Panc1 (cell line): ENCODE results near the gene CCDC169. TPM values are rescaled to one million over a fixed set of nuclear protein-coding genes. Genes with fewer than 3 reads are reported as not detected.
"Not testable (repeated sequence)": the region's sequence is repeated elsewhere in the genome, so short reads cannot be mapped to it uniquely, and the experiment has no call there.

Experiments
- ATAC-seq: fragments of 200-7000 bp; cut with Tn5 transposase; 2 replicates; pipeline ENCODE4 v1.9.1; 2020; ENCODE audit warnings: mild to moderate bottlenecking, moderate library complexity
- BruUV-seq: library from RNA; stranded (reverse); fragments of 400-500 nt; replicated peaks from 2 replicates; lab custom pipeline; 2021; lab: Mats Ljungman, UMichigan
- CTCF ChIA-PET: fragments of 300-600 bp; sonication (Branson Sonifier 250); formaldehyde crosslinking; loops from one replicate; lab custom pipeline; 2022; ENCODE audit warnings: antibody characterized with exemption; lab: Charles Lee
- POLR2A ChIA-PET: fragments of 300-600 bp; sonication (Branson Sonifier 250); formaldehyde crosslinking; loops from one replicate; lab custom pipeline; 2022; ENCODE audit warnings: antibody characterized with exemption; lab: Charles Lee
- DNase-seq: peaks from one replicate; pipeline ENCODE4 v3.0.0-alpha.2; 2010; ENCODE audit warnings: low read depth, low spot score
- H3K27ac ChIP-seq: 2 replicates; pipeline ENCODE4 v1.5.1; 2011; ENCODE audit warnings: mild to moderate bottlenecking, low read length, inconsistent platforms
- H3K27me3 ChIP-seq: fragments of 200-500 bp; sonication (Bioruptor generic); 2 replicates; pipeline ENCODE4 v1.6.0; 2014; ENCODE audit warnings: low read length, inconsistent platforms; ENCODE audit not compliant: control insufficient read depth, insufficient read depth
- H3K36me3 ChIP-seq: fragments of 200-500 bp; sonication (Bioruptor generic); 2 replicates; pipeline ENCODE4 v1.5.1; 2014; ENCODE audit warnings: inconsistent platforms, mild to moderate bottlenecking, low read length, moderate library complexity; ENCODE audit not compliant: control insufficient read depth, insufficient read depth
- H3K4me1 ChIP-seq: 2 replicates; pipeline ENCODE4 v1.5.1; 2011; ENCODE audit warnings: inconsistent platforms, mild to moderate bottlenecking, low read length, moderate library complexity; ENCODE audit not compliant: control insufficient read depth, insufficient read depth
- H3K4me3 ChIP-seq, 2 experiments: 2 replicates each; pipeline ENCODE4 v1.5.1; 2011 to 2012; ENCODE audit warnings: low read depth in 2 of 2, low read length in 2 of 2, mild to moderate bottlenecking in 2 of 2, inconsistent platforms in 1 of 2, moderate library complexity in 1 of 2
- H3K9me3 ChIP-seq: fragments of 200-500 bp; sonication (Bioruptor generic); 2 replicates; pipeline ENCODE4 v1.5.1; 2014; ENCODE audit warnings: low read depth, mild to moderate bottlenecking, inconsistent platforms, low read length, moderate library complexity; ENCODE audit not compliant: control insufficient read depth, insufficient read depth
- CTCF ChIP-seq: fragments of 450-650 bp; IDR thresholded peaks from 2 replicates; pipeline ENCODE4 v1.5.1; 2017; ENCODE audit warnings: mild to moderate bottlenecking
- POLR2AphosphoS5 ChIP-seq: IDR thresholded peaks from 2 replicates; pipeline ENCODE4 v1.6.1; 2012; ENCODE audit warnings: mild to moderate bottlenecking, low read depth, low read length, moderate library complexity
- REST ChIP-seq, 2 experiments: IDR thresholded peaks; 2 replicates each; pipeline ENCODE4 v1.6.1; 2011 to 2012; ENCODE audit warnings: low read depth in 2 of 2, control low read depth in 1 of 2, low read length in 1 of 2, mild to moderate bottlenecking in 1 of 2, moderate library complexity in 1 of 2; ENCODE audit not compliant: insufficient read depth in 1 of 2
- SIN3A ChIP-seq: IDR thresholded peaks from 2 replicates; pipeline ENCODE4 v1.6.1; 2012; ENCODE audit warnings: low read depth, mild to moderate bottlenecking, low read length, moderate library complexity, borderline replicate concordance; ENCODE audit not compliant: insufficient read depth
- TCF7L2 ChIP-seq: IDR thresholded peaks from 2 replicates; pipeline ENCODE4 v1.6.1; 2011; ENCODE audit warnings: mild to moderate bottlenecking, low read depth, low read length, inconsistent platforms
- in situ Hi-C: cut with HindIII; loops from 2 replicates; pipeline ENCODE4 v1.10.0; 2016; ENCODE audit warnings: low sequenced_read_pairs, low pct_unique_long_range_greater_than_20kb
- intact Hi-C: fragments of 100-400 bp; cut with micrococcal nuclease; formaldehyde crosslinking; loops from one replicate; pipeline ENCODE4 v1.10.0; 2022; ENCODE audit not compliant: unreplicated experiment
- total RNA-seq: library from RNA; stranded (reverse); gene quantifications from one replicate; pipeline ENCODE4 v1.2.1, GENCODE V29; 2021; ENCODE audit not compliant: unreplicated experiment

CCDC169 gene
- total RNA-seq, 1 experiment from 2014 or later: 2.3 TPM

- ATAC-seq (no peak), DNase-seq (no peak)
- ChIA-PET CTCF (interaction anchor here (1.0 kb wide), 1 partner anchor 43 kb away, joined by 3 read pairs; no protein-coding TSS in a partner anchor), POLR2A (no interaction called here)
- no peak for TF ChIP-seq SIN3A
- Histone ChIP-seq H3K27ac (no peak overlapping the region), H3K4me3 (no peak overlapping the region), H3K4me1 (no peaks in the 10 kb centered on the region), H3K36me3 (no peaks in the 10 kb centered on the region; the same call in 1 of the 2 replicates), H3K27me3 (no peaks in the 10 kb centered on the region), H3K9me3 (no peaks in the 10 kb centered on the region)
- BruUV-seq: no TSS peak
- intact Hi-C loops: no loop called here
- in situ Hi-C loops: no loop called here
Measured at GRCh38 chr13:36325912-36326311, 28.3 kb upstream of the CCDC169 start.

DNA sequence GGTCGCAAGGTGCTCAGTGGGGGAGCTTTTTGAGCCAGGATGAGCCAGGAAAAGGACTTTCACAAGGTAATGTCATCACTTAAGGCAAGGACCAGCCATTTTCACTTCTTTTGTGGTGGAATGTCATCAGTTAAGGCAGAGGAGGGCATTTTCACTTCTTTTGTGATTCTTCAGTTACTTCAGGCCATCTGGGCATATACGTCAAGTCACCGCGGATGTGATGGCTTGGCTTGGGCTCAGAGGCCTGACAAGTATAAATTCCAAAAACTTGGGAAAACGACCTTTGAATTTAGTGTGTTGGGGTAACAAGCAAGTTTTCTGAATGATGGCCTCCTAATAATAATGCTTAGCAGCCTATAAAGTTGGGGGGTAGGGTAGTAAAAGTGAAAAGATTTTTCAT, 27.3 kb upstream of the CCDC169 start:
- H3K27me3 ChIP-seq, H3K27ac ChIP-seq, H3K9me3 ChIP-seq, POLR2A ChIA-PET, H3K4me3 ChIP-seq, in situ Hi-C loops, ATAC-seq, BruUV-seq, intact Hi-C loops, H3K36me3 ChIP-seq, DNase-seq, H3K4me1 ChIP-seq: not testable (repeated sequence)
- CTCF ChIA-PET: interaction anchor here (0.6 kb wide), 1 partner anchor 507 kb away, joined by 4 read pairs; no protein-coding TSS in a partner anchor

GRCh38 chr13:36323951-36324566, 26.4 kb upstream of the CCDC169 start:
- in situ Hi-C loops (no loop called here), intact Hi-C loops (no loop called here)
- no peaks in the 10 kb centered on the region for H3K9me3 ChIP-seq
- ATAC-seq (no peak), DNase-seq (no peak)
- no TSS peak for BruUV-seq
- TF ChIP-seq POLR2AphosphoS5 (no peak), SIN3A (no peak), TCF7L2 (no peak), CTCF (no peak), REST (IDR thresholded peaks at IDR 0.05; ENCODE audit: insufficient read depth in 1 of 2, low read depth in 2 of 2, low read length in 1 of 2) (no peak)
- H3K4me1 ChIP-seq: no peaks in the 10 kb centered on the region
- no peak overlapping the region for H3K27ac ChIP-seq
- POLR2A ChIA-PET: no interaction called here
- H3K4me3 ChIP-seq: no peak overlapping the region
- H3K36me3 ChIP-seq: no peaks in the 10 kb centered on the region; the same call in 1 of the 2 replicates
- CTCF ChIA-PET: no interaction called here
- H3K27me3 ChIP-seq: no peaks in the 10 kb centered on the region
